Measurements from ENCODE around the gene ALG6.

Gene ALG6

GRCh38 chr1:63411066-63411465, 43.6 kb downstream of the ALG6 start:
- Histone ChIP-seq H3K4me3 (ENCODE audit: low read depth, low read length, poor library complexity, severe bottlenecking) (no peak overlapping the region), H3K9me3 (ENCODE audit: low read length) (no peaks in the 10 kb centered on the region), H3K9me2 (ENCODE audit: low read depth, low read length) (no peaks in the 10 kb centered on the region), H2AFZ (ENCODE audit: low read length) (no peak overlapping the region), H3K79me2 (ENCODE audit: insufficient read depth, low read length) (no peaks in the 10 kb centered on the region), H3K4me1 (ENCODE audit: insufficient read depth, low read length, severe bottlenecking) (no peaks in the 10 kb centered on the region), H3K27me3 (ENCODE audit: insufficient read depth, low read length) (no peaks in the 10 kb centered on the region), H3K4me2 (ENCODE audit: low read length) (no peak overlapping the region), H3K27ac (ENCODE audit: low read depth, low read length, poor library complexity, severe bottlenecking) (no peak overlapping the region), H3F3A (ENCODE audit: insufficient read depth, low read length) (0 out of 2 replicates have a peak, but pooled peaks cover 3% of the 10 kb centered on the region), H3K9ac (ENCODE audit: low read length) (no peak overlapping the region), H4K20me1 (ENCODE audit: insufficient read depth, low read length) (no peaks in the 10 kb centered on the region), H3K36me3 (ENCODE audit: insufficient read depth, low read length) (peaks cover 46% of the 10 kb centered on the region)
- TF ChIP-seq CTCF (IDR thresholded peaks at IDR 0.05; ENCODE audit: low read length) (no peak), EZH2 (IDR thresholded peaks at IDR 0.05; ENCODE audit: borderline replicate concordance, low read length) (no peak)

- no peak for TF ChIP-seq EZH2 (IDR thresholded peaks at IDR 0.05; ENCODE audit: borderline replicate concordance, low read length)
- TF ChIP-seq CTCF (IDR thresholded peaks at IDR 0.05; ENCODE audit: low read length): no peak
- H3K9me2 ChIP-seq (ENCODE audit: low read depth, low read length): no peaks in the 10 kb centered on the region
- H3K4me3 ChIP-seq (ENCODE audit: low read depth, low read length, poor library complexity, severe bottlenecking): no peak overlapping the region
- peaks cover 40% of the 10 kb centered on the region for H3K36me3 ChIP-seq (ENCODE audit: insufficient read depth, low read length)
- H3K4me2 ChIP-seq (ENCODE audit: low read length): no peak overlapping the region
- H3F3A ChIP-seq (ENCODE audit: insufficient read depth, low read length): no peaks in the 10 kb centered on the region
- H2AFZ ChIP-seq (ENCODE audit: low read length): no peak overlapping the region
- no peaks in the 10 kb centered on the region for H3K27me3 ChIP-seq (ENCODE audit: insufficient read depth, low read length)
- H3K9me3 ChIP-seq (ENCODE audit: low read length): no peaks in the 10 kb centered on the region
- no peak overlapping the region for H3K27ac ChIP-seq (ENCODE audit: low read depth, low read length, poor library complexity, severe bottlenecking)
- no peaks in the 10 kb centered on the region for H3K79me2 ChIP-seq (ENCODE audit: insufficient read depth, low read length)
- no peak overlapping the region for H3K9ac ChIP-seq (ENCODE audit: low read length)
- H3K4me1 ChIP-seq (ENCODE audit: insufficient read depth, low read length, severe bottlenecking): no peaks in the 10 kb centered on the region
- no peaks in the 10 kb centered on the region for H4K20me1 ChIP-seq (ENCODE audit: insufficient read depth, low read length)
Measured at GRCh38 chr1:63413394-63413793, 46.0 kb downstream of the ALG6 start.

- Histone ChIP-seq H3K9me3 (ENCODE audit: low read length) (no peaks in the 10 kb centered on the region), H3K4me3 (ENCODE audit: low read depth, low read length, poor library complexity, severe bottlenecking) (no peak overlapping the region), H3K27ac (ENCODE audit: low read depth, low read length, poor library complexity, severe bottlenecking) (no peak overlapping the region), H3K79me2 (ENCODE audit: insufficient read depth, low read length) (no peaks in the 10 kb centered on the region), H3K27me3 (ENCODE audit: insufficient read depth, low read length) (no peaks in the 10 kb centered on the region), H3K4me2 (ENCODE audit: low read length) (no peak overlapping the region), H2AFZ (ENCODE audit: low read length) (no peak overlapping the region), H3F3A (ENCODE audit: insufficient read depth, low read length) (no peaks in the 10 kb centered on the region), H3K9me2 (ENCODE audit: low read depth, low read length) (no peaks in the 10 kb centered on the region), H3K4me1 (ENCODE audit: insufficient read depth, low read length, severe bottlenecking) (no peaks in the 10 kb centered on the region), H4K20me1 (ENCODE audit: insufficient read depth, low read length) (no peaks in the 10 kb centered on the region), H3K9ac (ENCODE audit: low read length) (no peak overlapping the region), H3K36me3 (ENCODE audit: insufficient read depth, low read length) (peaks cover 41% of the 10 kb centered on the region)
- TF ChIP-seq CTCF (IDR thresholded peaks at IDR 0.05; ENCODE audit: low read length) (no peak), EZH2 (IDR thresholded peaks at IDR 0.05; ENCODE audit: borderline replicate concordance, low read length) (no peak)
Measured at GRCh38 chr1:63414691-63415365, 47.4 kb downstream of the ALG6 start.
